GM12864 (cell line): ENCODE data around the gene PPP6R2.
"Not testable (repeated sequence)": the region's sequence is repeated elsewhere in the genome, so short reads cannot be mapped to it uniquely, and the experiment has no call there.

ENCODE experiments used
- DNase-seq: peaks from one replicate; pipeline ENCODE4 v3.0.0-alpha.2; 2011; ENCODE audit warnings: low read depth
- H3K4me3 ChIP-seq: 2 replicates; pipeline ENCODE4 v1.5.1; 2011; ENCODE audit warnings: mild to moderate bottlenecking, low read depth, low read length, control low read depth
- TF ChIP-seq, protein P1 (sequence below): IDR thresholded peaks from 2 replicates; pipeline ENCODE4 v1.5.1; 2011; ENCODE audit warnings: low read depth, mild to moderate bottlenecking, moderate library complexity, low read length, control low read depth, inconsistent platforms; ENCODE audit errors: missing control alignments

The PPP6R2 gene

DNA sequence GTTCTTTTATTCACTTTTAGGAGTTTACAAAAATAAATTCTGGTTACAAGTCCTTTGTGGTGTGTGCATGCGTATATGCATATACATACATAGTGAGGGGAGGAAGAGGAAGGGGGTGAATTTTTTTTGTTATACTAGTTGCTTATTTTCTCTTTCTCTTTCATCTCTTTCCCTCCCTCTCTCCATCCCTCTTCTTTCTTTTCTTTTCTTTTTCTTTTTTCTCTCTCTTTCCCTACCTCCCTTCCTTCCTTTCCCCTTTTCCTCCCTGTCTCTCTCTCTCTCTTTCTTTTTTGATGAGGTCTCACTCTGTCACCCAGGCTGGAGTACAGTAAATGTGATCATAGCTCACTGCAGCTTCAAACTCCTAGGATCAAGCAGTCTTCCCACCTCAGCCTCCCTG lies 14.1 kb downstream of the PPP6R2 start:
- TF ChIP-seq, protein P1, sequence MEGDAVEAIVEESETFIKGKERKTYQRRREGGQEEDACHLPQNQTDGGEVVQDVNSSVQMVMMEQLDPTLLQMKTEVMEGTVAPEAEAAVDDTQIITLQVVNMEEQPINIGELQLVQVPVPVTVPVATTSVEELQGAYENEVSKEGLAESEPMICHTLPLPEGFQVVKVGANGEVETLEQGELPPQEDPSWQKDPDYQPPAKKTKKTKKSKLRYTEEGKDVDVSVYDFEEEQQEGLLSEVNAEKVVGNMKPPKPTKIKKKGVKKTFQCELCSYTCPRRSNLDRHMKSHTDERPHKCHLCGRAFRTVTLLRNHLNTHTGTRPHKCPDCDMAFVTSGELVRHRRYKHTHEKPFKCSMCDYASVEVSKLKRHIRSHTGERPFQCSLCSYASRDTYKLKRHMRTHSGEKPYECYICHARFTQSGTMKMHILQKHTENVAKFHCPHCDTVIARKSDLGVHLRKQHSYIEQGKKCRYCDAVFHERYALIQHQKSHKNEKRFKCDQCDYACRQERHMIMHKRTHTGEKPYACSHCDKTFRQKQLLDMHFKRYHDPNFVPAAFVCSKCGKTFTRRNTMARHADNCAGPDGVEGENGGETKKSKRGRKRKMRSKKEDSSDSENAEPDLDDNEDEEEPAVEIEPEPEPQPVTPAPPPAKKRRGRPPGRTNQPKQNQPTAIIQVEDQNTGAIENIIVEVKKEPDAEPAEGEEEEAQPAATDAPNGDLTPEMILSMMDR: no peak
- no peak overlapping the region for H3K4me3 ChIP-seq
- DNase-seq: no peak

DNA sequence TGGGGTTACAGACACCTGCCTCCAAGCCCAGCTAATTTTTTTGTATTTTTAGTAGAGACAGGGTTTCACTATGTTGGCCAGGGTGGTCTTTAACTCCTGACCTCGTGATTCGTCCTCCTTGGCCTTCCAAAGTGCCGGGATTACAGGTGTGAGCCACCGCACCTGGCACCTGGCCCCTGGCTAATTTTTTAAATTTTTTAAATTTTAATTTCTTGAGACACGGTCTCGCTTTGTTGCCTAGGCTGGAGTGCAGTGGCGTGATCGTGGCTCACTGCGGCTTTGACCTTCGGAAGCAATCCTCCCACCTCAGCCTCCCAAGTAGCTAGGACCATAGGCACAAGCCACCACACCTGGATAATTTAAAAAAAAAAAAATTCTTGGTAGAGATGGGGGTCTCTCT lies 14.6 kb downstream of the PPP6R2 start:
- H3K4me3 ChIP-seq: no peak overlapping the region
- TF ChIP-seq, protein P1: no peak
- no peak for DNase-seq

DNA sequence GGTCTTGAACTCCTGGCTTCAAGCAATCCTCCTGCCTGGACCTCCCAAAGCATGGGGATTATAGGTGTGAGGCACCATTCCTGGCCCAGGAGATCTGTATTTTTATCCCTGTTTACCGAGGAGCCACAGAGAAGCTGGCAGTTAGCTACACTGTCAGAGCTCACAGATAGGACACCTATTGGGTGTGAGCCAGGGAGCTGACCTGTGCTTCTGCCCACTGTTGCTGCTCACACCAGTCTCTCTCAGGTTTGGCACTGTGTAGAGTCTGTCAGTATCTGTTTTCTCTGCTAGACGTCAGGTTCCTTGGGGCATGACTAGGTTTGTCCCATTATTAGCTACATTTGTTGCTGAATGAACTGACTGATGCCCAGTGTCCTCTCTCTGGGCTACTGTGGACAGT lies 17.5 kb downstream of the PPP6R2 start:
- TF ChIP-seq, protein P1: no peak
- no peak for DNase-seq
- no peak overlapping the region for H3K4me3 ChIP-seq

DNA sequence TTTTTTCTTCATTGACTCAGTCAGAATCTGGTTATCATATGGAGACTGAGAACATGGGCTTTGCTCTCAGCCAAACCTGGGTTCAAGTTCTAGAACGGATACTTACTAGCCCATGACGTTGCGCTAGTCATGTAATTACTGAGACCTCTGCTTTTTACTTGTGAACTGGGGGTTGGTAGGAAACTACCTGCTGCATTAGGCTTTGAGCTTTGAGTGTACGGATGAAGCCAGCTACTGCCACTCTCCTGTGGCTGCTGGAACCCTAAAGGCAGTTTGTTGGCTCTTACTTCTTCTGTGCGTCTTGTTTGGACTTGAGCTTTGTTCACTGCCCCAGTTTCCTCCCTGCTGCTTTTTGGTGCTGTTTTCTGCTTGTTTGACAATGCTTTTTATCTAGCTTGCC lies 18.1 kb downstream of the PPP6R2 start:
- H3K4me3 ChIP-seq: no peak overlapping the region
- no peak for DNase-seq
- TF ChIP-seq, protein P1: no peak

DNA sequence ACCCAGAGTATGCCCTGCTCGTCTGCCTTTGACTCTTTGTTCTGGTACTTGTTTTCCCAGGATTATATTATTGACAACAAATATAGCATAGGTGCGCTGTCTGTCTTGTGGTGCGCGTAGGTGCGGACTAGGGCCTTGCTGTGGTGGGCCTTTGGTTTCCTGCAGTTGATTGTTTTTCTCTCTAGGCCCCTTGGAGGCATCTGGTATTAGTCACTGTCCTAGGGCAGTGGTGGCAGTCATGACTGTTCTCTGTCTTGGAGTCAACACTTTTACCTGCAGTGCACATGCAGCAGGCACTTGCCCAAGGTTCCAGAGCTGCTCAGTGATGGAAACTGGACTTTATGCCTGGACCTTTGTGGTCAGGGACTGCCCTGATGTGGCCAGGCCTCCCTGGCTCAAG lies 18.6 kb downstream of the PPP6R2 start:
- TF ChIP-seq, protein P1: no peak
- no peak overlapping the region for H3K4me3 ChIP-seq

DNA sequence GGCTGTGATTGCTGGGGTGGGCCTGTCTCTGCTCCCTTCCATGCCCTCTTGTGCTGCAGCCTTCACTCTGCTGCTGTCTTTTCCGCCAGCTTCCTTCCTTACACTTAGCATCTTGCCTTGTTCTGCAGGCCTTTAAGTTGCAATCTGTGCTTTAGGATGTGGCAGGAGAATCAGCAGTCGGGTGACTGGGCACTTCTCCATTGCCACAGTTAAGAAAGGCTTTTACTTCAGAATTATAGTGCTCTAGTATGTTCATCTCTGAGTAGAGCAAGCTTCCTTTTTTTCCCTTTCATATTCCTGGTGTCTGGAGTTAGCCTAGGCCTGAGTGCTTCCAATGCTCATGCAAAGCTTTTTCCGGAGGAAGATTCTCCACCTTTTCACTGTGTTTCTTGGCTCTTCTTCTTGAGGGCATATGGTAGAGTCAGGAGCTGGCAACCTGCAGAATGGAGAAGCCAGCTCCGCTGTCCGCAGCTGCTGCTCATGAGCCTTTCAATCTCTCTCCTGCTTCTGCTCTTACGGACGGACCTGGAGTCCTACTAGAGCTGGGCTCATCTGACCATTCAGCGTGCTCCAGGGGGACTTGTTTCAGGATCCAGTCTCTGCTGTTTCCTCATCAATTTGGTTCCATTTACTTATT lies 20.2 kb downstream of the PPP6R2 start:
- H3K4me3 ChIP-seq: no peak overlapping the region
- TF ChIP-seq, protein P1: no peak
- no peak for DNase-seq

More for the DNA sequence above, 18.6 kb downstream of the PPP6R2 start:
- no peak for DNase-seq

DNA sequence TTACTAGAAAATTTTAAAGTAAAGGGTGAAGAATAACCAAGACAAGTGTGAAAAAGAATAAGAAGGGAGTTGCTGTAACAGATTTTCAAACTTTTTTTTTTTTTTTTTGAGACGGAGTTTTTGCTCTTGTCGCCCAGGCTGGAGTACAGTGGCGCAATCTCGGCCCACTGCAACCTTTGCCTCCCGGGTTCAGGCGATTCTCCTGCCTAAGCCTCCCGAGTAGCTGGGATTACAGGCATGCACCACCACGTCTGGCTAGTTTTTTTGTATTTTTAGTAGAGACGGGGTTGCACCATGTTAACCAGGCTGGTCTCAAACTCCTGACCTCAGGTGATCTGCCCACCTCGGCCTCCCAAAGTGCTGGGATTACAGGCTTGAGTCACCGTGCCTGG lies 20.7 kb downstream of the PPP6R2 start:
- not testable (repeated sequence) for DNase-seq, H3K4me3 ChIP-seq
